GM12892 (cell line): ENCODE results near the gene JAGN1.

Experiments used
- POLR2A ChIP-seq: IDR thresholded peaks from 2 replicates; pipeline ENCODE4 v1.6.1; 2011; ENCODE audit warnings: low read depth, low read length, control low read depth
- POLR2AphosphoS5 ChIP-seq: IDR thresholded peaks from 2 replicates; pipeline ENCODE4 v1.6.1; 2011; ENCODE audit warnings: low read depth, low read length, control low read depth

- TF ChIP-seq POLR2AphosphoS5 (no peak), POLR2A (no peak)
Observed at GRCh38 chr3:9861626-9862130, 28.7 kb upstream of the JAGN1 start.
